Trophoblast cell (in vitro differentiated cells and primary cell): ENCODE data around the gene TPD52L2.

Experiments
- DNase-seq, 2 donors: peaks; one replicate each; pipeline ENCODE4 v3.0.0-alpha.2; 2016
- H2AFZ ChIP-seq: 2 replicates; pipeline ENCODE4 v1.6.1; 2013; ENCODE audit warnings: low read length, moderate library complexity, mild to moderate bottlenecking; ENCODE audit not compliant: insufficient read depth, poor library complexity
- H2AK5ac ChIP-seq: 2 replicates; pipeline ENCODE4 v1.6.1; 2013; ENCODE audit warnings: mild to moderate bottlenecking, low read length
- H2BK120ac ChIP-seq: 2 replicates; pipeline ENCODE4 v1.6.1; 2013; ENCODE audit warnings: low read length, mild to moderate bottlenecking, moderate library complexity; ENCODE audit not compliant: insufficient read depth, poor library complexity
- H2BK12ac ChIP-seq: 2 replicates; pipeline ENCODE4 v1.6.1; 2013; ENCODE audit warnings: mild to moderate bottlenecking, low read length, moderate library complexity
- H2BK5ac ChIP-seq: 2 replicates; pipeline ENCODE4 v1.6.1; 2013; ENCODE audit warnings: low read length, low read depth, moderate library complexity, mild to moderate bottlenecking; ENCODE audit not compliant: poor library complexity
- H3K14ac ChIP-seq: 2 replicates; pipeline ENCODE4 v1.6.1; 2013; ENCODE audit warnings: mild to moderate bottlenecking, low read length
- H3K18ac ChIP-seq: 2 replicates; pipeline ENCODE4 v1.6.1; 2013; ENCODE audit warnings: mild to moderate bottlenecking, low read length
- H3K23ac ChIP-seq: 2 replicates; pipeline ENCODE4 v1.6.1; 2013; ENCODE audit warnings: low read length
- H3K27ac ChIP-seq: 2 replicates; pipeline ENCODE4 v1.5.1; 2013; ENCODE audit warnings: low read depth, mild to moderate bottlenecking, inconsistent platforms, low read length, moderate library complexity
- H3K27me3 ChIP-seq: 2 replicates; pipeline ENCODE4 v1.6.1; 2013; ENCODE audit warnings: inconsistent platforms, mild to moderate bottlenecking, low read length, moderate library complexity; ENCODE audit not compliant: insufficient read depth
- H3K36me3 ChIP-seq, 2 experiments: 1 replicate in 1 of 2; 2 replicates in 1 of 2; pipeline ENCODE4 v1.6.1; 2013; ENCODE audit warnings: low read length in 2 of 2, mild to moderate bottlenecking in 2 of 2, moderate library complexity in 1 of 2; ENCODE audit not compliant: insufficient read depth in 2 of 2, control insufficient read depth in 1 of 2
- H3K4ac ChIP-seq: 2 replicates; pipeline ENCODE4 v1.6.1; 2013; ENCODE audit warnings: low read depth, mild to moderate bottlenecking, low read length, moderate library complexity
- H3K4me1 ChIP-seq, 2 experiments: 1 replicate in 1 of 2; 2 replicates in 1 of 2; pipeline ENCODE4 v1.6.1; 2013; ENCODE audit warnings: low read length in 2 of 2, mild to moderate bottlenecking in 2 of 2, moderate library complexity in 1 of 2; ENCODE audit not compliant: insufficient read depth in 2 of 2, control insufficient read depth in 1 of 2
- H3K4me2 ChIP-seq: 2 replicates; pipeline ENCODE4 v1.6.1; 2013; ENCODE audit warnings: inconsistent platforms, mild to moderate bottlenecking, low read length, moderate library complexity
- H3K4me3 ChIP-seq: 2 replicates; pipeline ENCODE4 v1.5.1; 2013; ENCODE audit warnings: mild to moderate bottlenecking, low read depth, low read length, inconsistent platforms
- H3K79me1 ChIP-seq: one replicate; pipeline ENCODE4 v1.6.1; 2013; ENCODE audit warnings: low read length
- H3K79me2 ChIP-seq: 2 replicates; pipeline ENCODE4 v1.6.1; 2013; ENCODE audit warnings: low read length, mild to moderate bottlenecking; ENCODE audit not compliant: control insufficient read depth, insufficient read depth, poor library complexity
- H3K9ac ChIP-seq: 2 replicates; pipeline ENCODE4 v1.6.1; 2013; ENCODE audit warnings: mild to moderate bottlenecking, low read length
- H3K9me3 ChIP-seq: 2 replicates; pipeline ENCODE4 v1.6.1; 2013; ENCODE audit warnings: low read depth, mild to moderate bottlenecking, control low read depth, inconsistent platforms, low read length; ENCODE audit not compliant: insufficient read depth
- H4K12ac ChIP-seq: 2 replicates; pipeline ENCODE4 v1.6.1; 2013; ENCODE audit warnings: low read depth, mild to moderate bottlenecking, low read length, moderate library complexity
- H4K8ac ChIP-seq: 2 replicates; pipeline ENCODE4 v1.6.1; 2013; ENCODE audit warnings: low read depth, mild to moderate bottlenecking, low read length, moderate library complexity
- H4K91ac ChIP-seq: one replicate; pipeline ENCODE4 v1.6.1; 2013; ENCODE audit warnings: low read depth, mild to moderate bottlenecking, low read length, moderate library complexity
- WGBS: extraction: QIAGEN DNeasy Blood & Tissue Kit; methylation state at CpG from one replicate; pipeline ENCODE4 v1.1.7; 2013; ENCODE audit warnings: missing lambda C conversion rate; ENCODE audit not compliant: insufficient read length, insufficient coverage; ENCODE audit errors: extremely low coverage; 5-methylcytosine and 5-hydroxymethylcytosine counted together

Gene TPD52L2

GRCh38 chr20:63933646-63934045 is 68.6 kb downstream of the TPD52L2 start:
- no peak overlapping the region for H4K12ac ChIP-seq
- H2BK120ac ChIP-seq: no peak overlapping the region
- no peak overlapping the region for H2BK12ac ChIP-seq
- H3K14ac ChIP-seq: no peak overlapping the region
- no peak overlapping the region for H2AK5ac ChIP-seq
- H3K4me3 ChIP-seq: no peak overlapping the region
- no peak overlapping the region for H3K27ac ChIP-seq
- H3K18ac ChIP-seq: no peak overlapping the region
- H3K9me3 ChIP-seq: peaks cover 3% of the 10 kb centered on the region
- no peak overlapping the region for H3K9ac ChIP-seq
- H2BK5ac ChIP-seq: no peak overlapping the region
- H3K79me2 ChIP-seq: no peaks in the 10 kb centered on the region
- H3K4me1 ChIP-seq: no peaks in the 10 kb centered on the region
- H3K36me3 ChIP-seq: peaks cover 67 to 69% of the 10 kb centered on the region in 2 experiments
- H3K4ac ChIP-seq: no peak overlapping the region
- no CpG with 5 or more reads among the region's 5 CpGs for WGBS
- no peaks in the 10 kb centered on the region for H3K79me1 ChIP-seq
- H3K23ac ChIP-seq: no peak overlapping the region
- no peak for DNase-seq
- H3K27me3 ChIP-seq: no peaks in the 10 kb centered on the region
- no peak overlapping the region for H4K91ac ChIP-seq
- H2AFZ ChIP-seq: no peak overlapping the region
- no peak overlapping the region for H4K8ac ChIP-seq
- no peak overlapping the region for H3K4me2 ChIP-seq

- no peaks in the 10 kb centered on the region for H3K4me1 ChIP-seq
These were observed 69.4 kb downstream of the TPD52L2 start for GRCh38 chr20:63934271-63935068.

DNA sequence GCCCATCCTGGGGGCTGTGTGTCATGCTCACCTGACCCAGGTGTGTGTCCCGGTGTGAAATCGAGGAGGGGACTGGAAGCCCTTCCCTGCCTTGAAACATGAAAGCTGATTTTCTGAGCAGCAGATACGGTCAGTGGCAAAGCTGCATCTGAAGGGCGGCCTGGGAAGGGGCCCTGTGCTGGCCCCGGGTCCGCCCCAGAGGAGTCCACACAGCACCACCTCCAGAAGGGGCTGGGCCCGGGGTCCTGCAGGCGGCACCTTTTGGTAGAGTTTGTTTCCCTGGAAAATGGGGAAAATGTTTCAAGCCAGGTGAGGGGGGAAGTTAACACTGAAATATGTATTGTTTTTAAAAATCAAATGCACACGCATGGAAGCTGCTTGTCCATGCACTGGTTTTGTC is 70.4 kb downstream of the TPD52L2 start:
- Histone ChIP-seq H3K27me3 (no peaks in the 10 kb centered on the region), H2BK12ac (no peak overlapping the region), H2AFZ (no peak overlapping the region), H3K14ac (no peak overlapping the region), H3K9me3 (no peaks in the 10 kb centered on the region), H3K4me1 (no peaks in the 10 kb centered on the region), H3K4me2 (no peak overlapping the region), H3K9ac (no peak overlapping the region), H4K8ac (no peak overlapping the region), H3K79me1 (no peaks in the 10 kb centered on the region), H2AK5ac (no peak overlapping the region), H3K23ac (no peak overlapping the region), H3K36me3 (peaks cover 67 to 71% of the 10 kb centered on the region in 2 experiments), H3K18ac (no peak overlapping the region), H4K12ac (no peak overlapping the region), H4K91ac (no peak overlapping the region), H3K79me2 (no peaks in the 10 kb centered on the region), H3K27ac (no peak overlapping the region), H3K4ac (no peak overlapping the region), H2BK120ac (no peak overlapping the region), H2BK5ac (no peak overlapping the region), H3K4me3 (no peak overlapping the region)
- no peak for DNase-seq
- WGBS: no CpG with 5 or more reads among the region's 9 CpGs

More at GRCh38 chr20:63934271-63935068, 69.4 kb downstream of the TPD52L2 start:
- Histone ChIP-seq H3K9ac (no peak overlapping the region), H3K27me3 (no peaks in the 10 kb centered on the region), H2BK12ac (no peak overlapping the region), H2AK5ac (no peak overlapping the region), H3K14ac (no peak overlapping the region), H3K23ac (no peak overlapping the region), H2AFZ (no peak overlapping the region), H3K4ac (no peak overlapping the region), H3K4me2 (no peak overlapping the region), H2BK5ac (no peak overlapping the region), H4K91ac (no peak overlapping the region), H3K79me1 (no peaks in the 10 kb centered on the region), H3K79me2 (no peaks in the 10 kb centered on the region), H3K9me3 (no peaks in the 10 kb centered on the region), H3K36me3 (peaks cover 66 to 69% of the 10 kb centered on the region in 2 experiments), H3K4me3 (no peak overlapping the region), H3K27ac (no peak overlapping the region), H4K12ac (no peak overlapping the region), H2BK120ac (no peak overlapping the region), H3K18ac (peak overlapping the region; percentile 39), H4K8ac (no peak overlapping the region)
- peak; percentile 57 to 59 for DNase-seq
- no CpG with 5 or more reads among the region's 37 CpGs for WGBS

GRCh38 chr20:63937596-63937995 is 72.5 kb downstream of the TPD52L2 start:
- H4K91ac ChIP-seq: no peak overlapping the region
- no peak overlapping the region for H3K9ac ChIP-seq
- no peak overlapping the region for H4K12ac ChIP-seq
- H3K23ac ChIP-seq: no peak overlapping the region
- no CpG with 5 or more reads among the region's 14 CpGs for WGBS
- no peak overlapping the region for H2AFZ ChIP-seq
- no peak overlapping the region for H2AK5ac ChIP-seq
- H3K9me3 ChIP-seq: no peaks in the 10 kb centered on the region
- DNase-seq: no peak
- H3K4me2 ChIP-seq: no peak overlapping the region
- H3K36me3 ChIP-seq: peaks cover 55 to 61% of the 10 kb centered on the region in 2 experiments
- H3K18ac ChIP-seq: no peak overlapping the region
- H3K79me1 ChIP-seq: peaks cover 4% of the 10 kb centered on the region
- no peak overlapping the region for H3K4me3 ChIP-seq
- no peak overlapping the region for H3K14ac ChIP-seq
- H3K27ac ChIP-seq: no peak overlapping the region
- H4K8ac ChIP-seq: no peak overlapping the region
- no peak overlapping the region for H3K4ac ChIP-seq
- H3K4me1 ChIP-seq: peaks cover 7 to 8% of the 10 kb centered on the region in 2 experiments
- H3K27me3 ChIP-seq: no peaks in the 10 kb centered on the region
- H2BK12ac ChIP-seq: no peak overlapping the region
- no peak overlapping the region for H2BK120ac ChIP-seq
- H3K79me2 ChIP-seq: peaks cover 2% of the 10 kb centered on the region
- no peak overlapping the region for H2BK5ac ChIP-seq
